Measurements from ENCODE around the gene FGF8.

FGF8 gene

DNA sequence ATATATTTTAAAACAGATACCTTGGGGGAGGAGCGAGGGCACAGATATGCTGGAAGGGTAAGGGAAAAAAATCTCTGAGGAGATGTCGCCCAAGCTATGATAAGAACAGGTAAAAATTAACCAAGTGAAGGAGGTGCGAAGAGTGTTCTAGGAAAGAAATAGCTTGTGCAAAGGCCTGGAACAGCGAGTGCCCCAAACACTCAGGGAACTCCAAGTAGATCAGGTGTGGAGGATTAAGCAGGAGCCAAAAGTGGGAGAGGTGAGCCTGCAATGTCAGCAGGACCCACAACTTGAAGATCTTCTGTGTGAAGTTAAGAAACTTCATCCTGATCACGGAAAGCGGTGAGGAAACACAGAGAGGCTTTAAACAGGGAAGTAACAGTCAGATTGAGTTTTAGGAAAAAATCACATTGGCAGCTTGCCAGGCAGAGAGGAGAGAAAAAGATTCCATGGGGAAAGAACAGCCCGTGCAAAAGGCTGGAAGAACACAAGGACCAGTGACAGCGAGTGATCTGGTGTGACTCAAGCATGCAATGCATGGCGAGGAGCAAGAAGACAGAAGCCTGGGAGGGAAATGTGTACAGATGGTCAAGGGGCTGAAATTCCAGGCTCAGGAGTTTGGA lies 30.7 kb downstream of the FGF8 start:
- H3K4me3 ChIP-seq (ENCODE audit: low read depth, low read length), result no peak overlapping the region
- TF ChIP-seq, protein P1, sequence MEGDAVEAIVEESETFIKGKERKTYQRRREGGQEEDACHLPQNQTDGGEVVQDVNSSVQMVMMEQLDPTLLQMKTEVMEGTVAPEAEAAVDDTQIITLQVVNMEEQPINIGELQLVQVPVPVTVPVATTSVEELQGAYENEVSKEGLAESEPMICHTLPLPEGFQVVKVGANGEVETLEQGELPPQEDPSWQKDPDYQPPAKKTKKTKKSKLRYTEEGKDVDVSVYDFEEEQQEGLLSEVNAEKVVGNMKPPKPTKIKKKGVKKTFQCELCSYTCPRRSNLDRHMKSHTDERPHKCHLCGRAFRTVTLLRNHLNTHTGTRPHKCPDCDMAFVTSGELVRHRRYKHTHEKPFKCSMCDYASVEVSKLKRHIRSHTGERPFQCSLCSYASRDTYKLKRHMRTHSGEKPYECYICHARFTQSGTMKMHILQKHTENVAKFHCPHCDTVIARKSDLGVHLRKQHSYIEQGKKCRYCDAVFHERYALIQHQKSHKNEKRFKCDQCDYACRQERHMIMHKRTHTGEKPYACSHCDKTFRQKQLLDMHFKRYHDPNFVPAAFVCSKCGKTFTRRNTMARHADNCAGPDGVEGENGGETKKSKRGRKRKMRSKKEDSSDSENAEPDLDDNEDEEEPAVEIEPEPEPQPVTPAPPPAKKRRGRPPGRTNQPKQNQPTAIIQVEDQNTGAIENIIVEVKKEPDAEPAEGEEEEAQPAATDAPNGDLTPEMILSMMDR (IDR thresholded peaks at IDR 0.05; ENCODE audit: low read depth, low read length, missing control alignments), result no peak
- no peak for DNase-seq (ENCODE audit: low read depth)

DNA sequence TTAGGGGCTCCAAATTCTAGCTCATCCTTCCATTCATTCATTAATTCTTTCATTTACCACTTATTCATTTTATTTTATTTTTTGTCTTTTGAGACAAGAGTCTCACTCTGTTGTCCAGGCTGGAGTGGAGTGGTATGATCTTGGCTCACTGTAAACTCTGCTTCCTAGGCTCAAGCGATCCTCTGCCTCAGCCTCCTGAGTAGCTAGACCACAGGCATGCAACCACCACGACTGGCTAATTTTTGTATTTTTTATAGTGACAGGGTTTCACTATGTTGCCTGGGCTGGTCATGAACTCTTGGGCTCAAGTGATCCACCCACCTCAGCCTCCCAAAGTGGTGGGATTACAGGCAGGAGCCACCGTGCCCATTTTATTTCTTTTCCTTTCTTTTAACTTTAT lies 31.6 kb downstream of the FGF8 start:
- H3K4me3 ChIP-seq (ENCODE audit: low read depth, low read length), result no peak overlapping the region
- TF ChIP-seq, protein P1 (IDR thresholded peaks at IDR 0.05; ENCODE audit: low read depth, low read length, missing control alignments), result no peak
- no peak for DNase-seq (ENCODE audit: low read depth)

DNA sequence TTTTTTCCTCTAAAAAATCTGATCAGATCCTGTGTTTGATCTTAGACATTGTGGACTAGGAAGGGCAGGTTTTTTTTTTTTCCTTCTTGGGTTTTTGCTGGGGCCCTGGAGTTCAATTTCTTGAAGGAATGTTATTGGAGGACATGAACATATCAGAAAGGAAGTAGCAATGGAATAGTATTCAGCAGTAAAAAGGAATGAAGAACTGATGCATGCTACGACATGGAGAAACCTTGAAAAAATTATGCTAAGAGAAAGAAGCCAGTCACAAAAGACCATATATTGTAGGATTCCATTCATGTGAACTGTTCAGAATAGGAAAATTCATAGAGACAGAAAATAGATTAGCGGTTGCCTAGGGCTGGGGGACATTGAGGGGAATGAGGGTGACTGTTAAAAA lies 34.0 kb downstream of the FGF8 start:
- TF ChIP-seq, protein P1 (IDR thresholded peaks at IDR 0.05; ENCODE audit: low read depth, low read length, missing control alignments), result no peak
- no peak overlapping the region for H3K4me3 ChIP-seq (ENCODE audit: low read depth, low read length)
- no peak for DNase-seq (ENCODE audit: low read depth)

DNA sequence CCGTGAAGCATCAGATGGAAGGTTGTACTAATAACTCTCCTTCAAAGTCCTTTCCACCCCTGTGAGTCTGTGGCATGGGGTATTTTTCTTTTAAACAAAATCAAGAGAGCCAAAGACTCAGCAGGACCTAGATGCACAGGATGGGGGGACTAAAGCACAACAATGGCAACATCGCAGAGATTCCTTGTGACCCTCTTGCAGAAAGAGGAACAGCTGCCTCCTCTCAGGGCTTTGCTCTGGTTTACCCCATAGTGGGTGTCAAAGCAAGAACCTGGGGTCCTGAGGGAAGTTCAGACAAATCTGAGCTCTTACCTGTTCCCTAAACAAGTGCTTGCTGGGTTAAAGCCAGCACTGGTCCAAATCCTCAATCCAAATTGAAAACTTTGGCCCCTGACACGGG lies 39.2 kb downstream of the FGF8 start:
- TF ChIP-seq, protein P1 (IDR thresholded peaks at IDR 0.05; ENCODE audit: low read depth, low read length, missing control alignments), result no peak
- H3K4me3 ChIP-seq (ENCODE audit: low read depth, low read length), result no peak overlapping the region
- DNase-seq (ENCODE audit: low read depth), result no peak

DNA sequence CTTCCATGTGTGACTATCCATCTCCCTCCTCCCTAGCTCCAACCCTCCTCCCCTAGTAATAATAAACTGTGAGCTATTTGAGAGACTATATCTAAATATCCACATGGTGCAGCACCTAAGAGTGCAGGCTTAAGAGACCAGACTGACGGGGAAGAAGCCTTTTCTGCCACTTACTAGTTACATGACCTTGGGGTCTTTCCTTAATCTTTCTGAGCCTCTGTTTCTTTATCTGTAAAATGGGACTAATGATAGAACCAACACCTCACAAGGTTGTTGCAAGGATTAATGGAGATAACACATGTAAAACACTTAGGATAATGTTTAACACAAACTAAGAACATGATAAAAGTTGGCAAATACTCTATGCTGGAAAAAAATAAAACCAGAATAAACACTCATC lies 43.8 kb downstream of the FGF8 start:
- TF ChIP-seq, protein P1 (IDR thresholded peaks at IDR 0.05; ENCODE audit: low read depth, low read length, missing control alignments), result no peak
- no peak overlapping the region for H3K4me3 ChIP-seq (ENCODE audit: low read depth, low read length)

DNA sequence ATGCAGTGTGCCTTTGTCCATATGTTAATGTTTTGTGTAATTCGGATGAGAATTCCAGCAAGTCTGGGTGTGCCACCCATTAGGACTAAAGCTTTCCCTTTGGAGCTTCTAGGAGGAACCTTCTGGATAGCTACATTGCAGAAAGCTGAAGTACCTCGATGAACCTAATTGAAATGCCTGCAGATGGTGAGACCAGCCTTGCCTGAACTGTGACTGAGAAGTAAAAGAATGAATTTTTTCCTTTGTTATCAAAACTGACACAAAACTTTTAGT lies 49.9 kb downstream of the FGF8 start:
- TF ChIP-seq, protein P1 (IDR thresholded peaks at IDR 0.05; ENCODE audit: low read depth, low read length, missing control alignments), result no peak
- DNase-seq (ENCODE audit: low read depth), result no peak
- no peak overlapping the region for H3K4me3 ChIP-seq (ENCODE audit: low read depth, low read length)

More for the DNA sequence above, 43.8 kb downstream of the FGF8 start:
- no peak for DNase-seq (ENCODE audit: low read depth)

DNA sequence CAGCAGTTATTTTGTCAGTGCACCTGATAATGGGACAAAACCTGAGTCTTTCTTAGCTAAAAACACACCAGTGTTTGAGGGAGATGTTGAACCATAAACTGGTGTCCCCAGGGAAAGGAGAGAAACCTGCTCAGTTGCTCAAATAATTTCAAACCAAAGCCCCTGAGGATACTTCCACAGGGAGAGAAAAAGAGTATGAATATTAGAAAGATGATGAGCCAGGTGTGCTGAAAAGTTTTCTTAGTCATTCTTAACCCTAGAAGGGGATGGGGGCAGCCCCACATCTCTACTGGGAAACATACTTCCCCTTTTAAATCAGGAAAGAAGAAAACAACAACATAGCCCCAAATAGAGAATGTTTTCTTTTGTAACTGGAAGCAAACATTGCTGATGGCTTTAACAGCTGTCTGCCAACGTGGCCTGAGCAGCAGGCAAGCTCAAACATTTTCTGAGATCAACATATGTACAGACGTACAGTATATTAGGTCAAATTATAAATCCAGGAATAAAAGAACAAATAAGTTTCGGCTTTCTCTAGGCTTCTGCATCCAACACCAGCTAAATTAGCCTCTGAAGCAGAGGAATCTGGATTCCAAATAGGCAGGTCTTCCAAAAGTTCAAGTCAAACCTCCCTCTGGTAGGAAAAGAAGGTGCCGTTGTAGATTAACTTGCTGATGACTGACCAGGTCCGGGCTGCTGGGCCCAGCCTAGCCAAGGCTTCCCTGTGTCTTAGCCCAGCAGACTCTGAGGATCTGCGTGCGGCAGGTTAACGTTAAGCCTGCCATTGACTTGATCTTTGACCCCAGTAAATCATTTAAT lies 50.4 kb downstream of the FGF8 start:
- no peak for DNase-seq (ENCODE audit: low read depth)
- TF ChIP-seq, protein P1 (IDR thresholded peaks at IDR 0.05; ENCODE audit: low read depth, low read length, missing control alignments), result no peak
- H3K4me3 ChIP-seq (ENCODE audit: low read depth, low read length), result no peak overlapping the region
